GM23248 (cell line): ENCODE measurements around the gene FAM83E.

Source experiments
- EZH2 ChIP-seq: fragments of 200-600 bp; sonication (generic); IDR thresholded peaks from 2 replicates; pipeline ENCODE4 v1.6.1; 2018; ENCODE audit warnings: antibody characterized with exemption, mild to moderate bottlenecking; ENCODE audit not compliant: insufficient read depth, poor library complexity, severe bottlenecking
- EZH2phosphoT487 ChIP-seq: fragments of 200-600 bp; sonication (generic); IDR thresholded peaks from 2 replicates; pipeline ENCODE4 v1.6.1; 2018; ENCODE audit warnings: antibody characterized with exemption, moderate library complexity, mild to moderate bottlenecking, low read depth; ENCODE audit not compliant: insufficient read depth

DNA sequence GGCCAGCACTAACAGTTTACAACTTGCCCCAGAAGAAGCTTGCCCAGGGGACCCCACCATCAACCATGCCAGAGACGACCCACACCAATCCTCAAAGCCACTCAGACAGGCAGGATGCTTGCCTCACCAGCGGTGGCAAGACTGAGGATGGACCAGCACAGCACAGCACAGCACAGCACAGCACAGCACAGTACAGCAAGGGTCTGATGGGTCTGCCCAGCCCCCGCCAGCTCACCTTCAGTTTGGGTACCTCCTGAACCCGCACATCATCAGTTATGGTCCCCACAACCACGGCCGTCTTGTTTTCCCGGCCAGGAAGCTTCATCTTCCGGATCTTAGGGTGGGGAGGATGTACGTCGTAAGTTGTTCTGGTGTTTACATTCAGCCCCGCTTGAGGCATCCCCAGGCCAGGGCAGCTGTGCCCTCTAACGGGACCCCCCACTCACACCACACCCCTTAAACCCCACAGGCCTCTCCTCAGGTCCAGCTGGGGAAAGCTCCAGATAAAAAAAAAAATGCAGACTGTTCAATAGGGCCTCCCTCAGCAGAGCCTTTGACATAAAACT is 1.7 kb upstream of the FAM83E start:
- no peak for TF ChIP-seq EZH2
- no peak for TF ChIP-seq EZH2phosphoT487
